Astrocyte (in vitro differentiated cells and primary cell): Measurements from ENCODE around the gene GPS2.

Experiments
- CTCF ChIP-seq: IDR thresholded peaks from 2 replicates; pipeline ENCODE4 v1.5.1; 2011; ENCODE audit warnings: low read depth, mild to moderate bottlenecking, inconsistent platforms, low read length, moderate library complexity; ENCODE audit not compliant: insufficient read depth
- EZH2 ChIP-seq: IDR thresholded peaks from 2 replicates; pipeline ENCODE4 v1.6.1; 2012; ENCODE audit warnings: mild to moderate bottlenecking, low read length, inconsistent platforms; ENCODE audit not compliant: insufficient read depth

- peak; percentile 74 for TF ChIP-seq CTCF
- TF ChIP-seq EZH2 = no peak
Observed at GRCh38 chr17:7323731-7324437, 8.7 kb upstream of the GPS2 start.
